ENCODE results near the gene PEX11B. TPM values are rescaled to one million over a fixed set of nuclear protein-coding genes. Genes with fewer than 3 reads are reported as not detected.
A peak's percentile ranks its signal among the peaks of the same experiment; 100 is the strongest.

PEX11B gene
- polyA plus RNA-seq, 5 donors = 48.6 to 52.8 (median 50.1) TPM

GRCh38 chr1:145877923-145878486, 40.5 kb downstream of the PEX11B start:
- no peak for DNase-seq

GRCh38 chr1:145874646-145875045, 43.9 kb downstream of the PEX11B start:
- no peak for DNase-seq

GRCh38 chr1:145871994-145872924, 46.3 kb downstream of the PEX11B start:
- DNase-seq = peak; percentile 60 to 68

GRCh38 chr1:145868232-145868631, 50.3 kb downstream of the PEX11B start:
- no peak for DNase-seq

GRCh38 chr1:145863282-145864018, 55.1 kb downstream of the PEX11B start:
- DNase-seq = no peak

Other genes with a start within 250 kb of the PEX11B start
- gene PDZK1, start 211.3 kb downstream of the PEX11B start, polyA plus RNA-seq (ENCODE audit: insufficient read depth in 1 of 5, insufficient read length in 5 of 5, low replicate concordance in 1 of 5) = 1 to 10 TPM; 1.3 to 2.9 (median 2.5) TPM
- 1 to 10 TPM; 1.5 to 3.3 (median 2.2) TPM for gene CD160, start 199.2 kb downstream of the PEX11B start, polyA plus RNA-seq (ENCODE audit: insufficient read depth in 1 of 5, insufficient read length in 5 of 5, low replicate concordance in 1 of 5)
- 10 to 100 TPM; 13.8 to 19.9 (median 18.1) TPM for gene RNF115, start 94.6 kb downstream of the PEX11B start, polyA plus RNA-seq (ENCODE audit: insufficient read depth in 1 of 5, insufficient read length in 5 of 5, low replicate concordance in 1 of 5)
- 10 to 100 TPM; 28.5 to 37.7 (median 35.9) TPM for gene POLR3C, start 94.5 kb downstream of the PEX11B start, polyA plus RNA-seq (ENCODE audit: insufficient read depth in 1 of 5, insufficient read length in 5 of 5, low replicate concordance in 1 of 5)
- gene NUDT17, start 73.1 kb downstream of the PEX11B start, polyA plus RNA-seq (ENCODE audit: insufficient read depth in 1 of 5, insufficient read length in 5 of 5, low replicate concordance in 1 of 5) = 10 to 100 TPM in 3 of 5 donors, 1 to 10 TPM in 2; 8.7 to 11.7 (median 10.5) TPM
- gene PIAS3, start 59.6 kb downstream of the PEX11B start, polyA plus RNA-seq (ENCODE audit: insufficient read depth in 1 of 5, insufficient read length in 5 of 5, low replicate concordance in 1 of 5) = 10 to 100 TPM; 60.7 to 87.1 (median 79.4) TPM
- 1 to 10 TPM; 3.7 to 5.5 (median 4.3) TPM for gene ANKRD35, start 32.9 kb downstream of the PEX11B start, polyA plus RNA-seq (ENCODE audit: insufficient read depth in 1 of 5, insufficient read length in 5 of 5, low replicate concordance in 1 of 5)
- 1 to 10 TPM; 2.5 to 4.1 (median 2.9) TPM for gene ITGA10, start 8.7 kb downstream of the PEX11B start, polyA plus RNA-seq (ENCODE audit: insufficient read depth in 1 of 5, insufficient read length in 5 of 5, low replicate concordance in 1 of 5)
- 100 to 1,000 TPM; 183 to 197 (median 186) TPM for gene RBM8A, start 8.8 kb upstream of the PEX11B start, polyA plus RNA-seq (ENCODE audit: insufficient read depth in 1 of 5, insufficient read length in 5 of 5, low replicate concordance in 1 of 5)
- 10 to 100 TPM; 36.4 to 45.1 (median 43.7) TPM for gene LIX1L, start 39.3 kb upstream of the PEX11B start, polyA plus RNA-seq (ENCODE audit: insufficient read depth in 1 of 5, insufficient read length in 5 of 5, low replicate concordance in 1 of 5)
- 1 to 10 TPM in 2 of 5 donors, under 1 TPM in 3; 0.68 to 1.5 (median 0.90) TPM for gene ANKRD34A, start 45.9 kb upstream of the PEX11B start, polyA plus RNA-seq (ENCODE audit: insufficient read depth in 1 of 5, insufficient read length in 5 of 5, low replicate concordance in 1 of 5)
- gene POLR3GL, start 46.0 kb upstream of the PEX11B start, polyA plus RNA-seq (ENCODE audit: insufficient read depth in 1 of 5, insufficient read length in 5 of 5, low replicate concordance in 1 of 5) = 10 to 100 TPM; 42.3 to 54.6 (median 45.7) TPM
- 100 to 1,000 TPM; 298 to 564 (median 375) TPM for gene TXNIP, start 77.9 kb upstream of the PEX11B start, polyA plus RNA-seq (ENCODE audit: insufficient read depth in 1 of 5, insufficient read length in 5 of 5, low replicate concordance in 1 of 5)
- gene HJV, start 103.0 kb upstream of the PEX11B start, polyA plus RNA-seq (ENCODE audit: insufficient read depth in 1 of 5, insufficient read length in 5 of 5, low replicate concordance in 1 of 5) = 1 to 10 TPM in 1 of 5 donors, under 1 TPM in 2, not detected in 2; 0.39 to 7.1 (median 0.77) TPM
- 1 to 10 TPM; 1.3 to 2.1 (median 2.0) TPM for gene NBPF10, start 226.1 kb upstream of the PEX11B start, polyA plus RNA-seq (ENCODE audit: insufficient read depth in 1 of 5, insufficient read length in 5 of 5, low replicate concordance in 1 of 5)

Data from right lung (tissue), 5 donors.